ENCODE data around the gene KLHL29. TPM values are rescaled to one million over a fixed set of nuclear protein-coding genes. Genes with fewer than 3 reads are reported as not detected.

The KLHL29 gene
- total RNA-seq, 2 experiments from 2014 or later, result 0.23 to 0.66 TPM

DNA sequence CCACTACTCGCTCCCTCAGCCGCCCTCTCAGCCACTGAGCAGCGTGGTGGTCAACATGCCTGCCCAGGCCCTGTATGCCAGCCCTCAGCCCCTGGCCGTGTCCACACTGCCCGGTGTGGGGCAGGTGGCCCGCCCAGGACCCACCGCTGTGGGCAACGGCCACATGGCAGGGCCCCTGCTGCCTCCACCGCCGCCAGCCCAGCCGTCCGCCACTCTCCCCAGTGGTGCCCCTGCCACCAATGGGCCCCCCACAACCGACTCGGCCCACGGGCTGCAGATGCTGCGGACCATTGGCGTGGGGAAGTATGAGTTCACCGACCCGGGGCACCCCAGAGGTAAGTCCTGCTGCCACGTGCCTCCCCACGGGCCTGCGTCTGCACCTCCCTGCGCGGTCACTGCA, 257.5 kb downstream of the KLHL29 start:
- ChIA-PET POLR2A (no interaction called here), CTCF (ENCODE audit: unreplicated experiment) (no interaction called here)
- no peak for DNase-seq (ENCODE audit: low spot score)
- Histone ChIP-seq H3K4me3 (ENCODE audit: low read depth, low read length, poor library complexity, severe bottlenecking) (no peak overlapping the region), H2AFZ (ENCODE audit: low read length) (no peak overlapping the region), H3K36me3 (ENCODE audit: insufficient read depth, low read length) (no peaks in the 10 kb centered on the region), H3K9me3 (ENCODE audit: low read length) (no peaks in the 10 kb centered on the region), H3K27ac (ENCODE audit: low read depth, low read length, poor library complexity, severe bottlenecking) (no peak overlapping the region), H4K20me1 (ENCODE audit: insufficient read depth, low read length) (no peaks in the 10 kb centered on the region), H3K4me2 (ENCODE audit: low read length) (no peak overlapping the region), H3K9me2 (ENCODE audit: insufficient read depth, low read length) (no peaks in the 10 kb centered on the region), H3K4me1 (ENCODE audit: insufficient read depth, low read length, poor library complexity, severe bottlenecking) (no peaks in the 10 kb centered on the region), H3K79me2 (ENCODE audit: insufficient read depth, low read depth, low read length) (no peaks in the 10 kb centered on the region)
- no TSS peak for BruUV-seq (replicated peaks)
- intact Hi-C loops (cut with micrococcal nuclease; ENCODE audit: unreplicated experiment), result no loop called here
- no peak for TF ChIP-seq EZH2phosphoT487 (IDR thresholded peaks at IDR 0.05; ENCODE audit: borderline replicate concordance, low read depth, low read length)
- no peak for TF ChIP-seq CTCF (conservative IDR thresholded peaks at IDR 0.05; ENCODE audit: low read length)

- Histone ChIP-seq H3K4me3 (ENCODE audit: low read depth, low read length, poor library complexity, severe bottlenecking) (no peak overlapping the region), H3K9me2 (ENCODE audit: insufficient read depth, low read length) (no peaks in the 10 kb centered on the region), H3K27ac (ENCODE audit: low read depth, low read length, poor library complexity, severe bottlenecking) (no peak overlapping the region), H3K4me1 (ENCODE audit: insufficient read depth, low read length, poor library complexity, severe bottlenecking) (no peaks in the 10 kb centered on the region), H3K36me3 (ENCODE audit: insufficient read depth, low read length) (no peaks in the 10 kb centered on the region), H3K4me2 (ENCODE audit: low read length) (no peak overlapping the region), H4K20me1 (ENCODE audit: insufficient read depth, low read length) (no peaks in the 10 kb centered on the region), H3K9me3 (ENCODE audit: low read length) (no peaks in the 10 kb centered on the region), H2AFZ (ENCODE audit: low read length) (no peak overlapping the region), H3K79me2 (ENCODE audit: insufficient read depth, low read depth, low read length) (no peaks in the 10 kb centered on the region)
- DNase-seq (ENCODE audit: low spot score), result no peak
- BruUV-seq (replicated peaks), result no TSS peak
- intact Hi-C loops (cut with micrococcal nuclease; ENCODE audit: unreplicated experiment), result no loop called here
- POLR2A ChIA-PET, result no interaction called here
- TF ChIP-seq EZH2phosphoT487 (IDR thresholded peaks at IDR 0.05; ENCODE audit: borderline replicate concordance, low read depth, low read length), result no peak
- no peak for TF ChIP-seq CTCF (conservative IDR thresholded peaks at IDR 0.05; ENCODE audit: low read length)
- CTCF ChIA-PET (ENCODE audit: unreplicated experiment), result no interaction called here
These were observed 260.3 kb downstream of the KLHL29 start for GRCh38 chr2:23645230-23645808.

DNA sequence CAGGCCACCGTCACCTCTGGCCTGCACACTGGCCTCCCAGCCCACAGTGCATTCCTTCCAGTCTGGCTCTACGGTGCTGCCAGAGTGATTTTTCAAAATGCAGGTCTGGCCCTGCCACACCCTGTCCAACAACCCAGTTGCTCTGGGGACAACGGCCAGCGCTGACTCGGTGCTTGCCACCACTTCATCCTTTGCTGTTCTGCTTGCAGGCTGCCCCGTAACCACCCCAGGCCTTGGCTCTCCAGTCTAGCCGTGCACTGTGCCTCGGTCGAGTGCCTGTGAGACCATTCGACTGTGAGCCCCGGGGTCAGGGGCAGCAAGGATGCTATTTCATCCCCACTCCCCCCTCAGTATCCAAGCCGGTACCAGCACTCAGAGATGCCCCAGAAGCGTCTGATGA, 262.6 kb downstream of the KLHL29 start:
- intact Hi-C loops (cut with micrococcal nuclease; ENCODE audit: unreplicated experiment), result no loop called here
- Histone ChIP-seq H3K9me2 (ENCODE audit: insufficient read depth, low read length) (no peaks in the 10 kb centered on the region), H3K79me2 (ENCODE audit: insufficient read depth, low read depth, low read length) (no peaks in the 10 kb centered on the region), H3K4me2 (ENCODE audit: low read length) (no peak overlapping the region), H3K36me3 (ENCODE audit: insufficient read depth, low read length) (no peaks in the 10 kb centered on the region), H3K4me1 (ENCODE audit: insufficient read depth, low read length, poor library complexity, severe bottlenecking) (no peaks in the 10 kb centered on the region), H3K9me3 (ENCODE audit: low read length) (no peaks in the 10 kb centered on the region), H3K4me3 (ENCODE audit: low read depth, low read length, poor library complexity, severe bottlenecking) (no peak overlapping the region), H3K27ac (ENCODE audit: low read depth, low read length, poor library complexity, severe bottlenecking) (no peak overlapping the region), H2AFZ (ENCODE audit: low read length) (no peak overlapping the region), H4K20me1 (ENCODE audit: insufficient read depth, low read length) (no peaks in the 10 kb centered on the region)
- TF ChIP-seq CTCF (conservative IDR thresholded peaks at IDR 0.05; ENCODE audit: low read length) (no peak), EZH2phosphoT487 (IDR thresholded peaks at IDR 0.05; ENCODE audit: borderline replicate concordance, low read depth, low read length) (no peak)
- CTCF ChIA-PET (ENCODE audit: unreplicated experiment), result no interaction called here
- no peak for DNase-seq (ENCODE audit: low spot score)
- no TSS peak for BruUV-seq (replicated peaks)
- POLR2A ChIA-PET, result no interaction called here

Measured in OCI-LY7 (cell line).